Naive B cell (primary cell): ENCODE measurements around the gene CHST6. TPM values are rescaled to one million over a fixed set of nuclear protein-coding genes. Genes with fewer than 3 reads are reported as not detected.
A peak's percentile ranks its signal among the peaks of the same experiment; 100 is the strongest.
"Not testable (repeated sequence)": the region's sequence is repeated elsewhere in the genome, so short reads cannot be mapped to it uniquely, and the experiment has no call there.

Experiments
- ATAC-seq, 2 donors: fragments of 150-1000 bp; cut with Tn5 transposase; 2 replicates each; pipeline ENCODE4 v1.10.0; 2021; ENCODE audit warnings: low read depth in 2 of 2, mild to moderate bottlenecking in 2 of 2, moderate library complexity in 2 of 2
- DNase-seq: peaks from one replicate; pipeline ENCODE4 v3.0.0; 2022
- H3K27ac Mint-ChIP-seq, 6 donors: one replicate each; pipeline ENCODE4 v1.8.0; 2020 to 2022; ENCODE audit warnings: mild to moderate bottlenecking in 6 of 6, mixed read lengths in 6 of 6, moderate library complexity in 5 of 6, inconsistent platforms in 2 of 6
- H3K27me3 Mint-ChIP-seq, 3 donors: one replicate each; pipeline ENCODE4 v1.8.0; 2021 to 2022; ENCODE audit warnings: mixed read lengths in 3 of 3, mild to moderate bottlenecking in 1 of 3
- H3K36me3 Mint-ChIP-seq, 2 donors: one replicate each; pipeline ENCODE4 v1.8.0; 2020 to 2022; ENCODE audit warnings: mixed read lengths in 2 of 2, inconsistent platforms in 1 of 2, mild to moderate bottlenecking in 1 of 2
- H3K4me1 Mint-ChIP-seq, 3 donors: one replicate each; pipeline ENCODE4 v1.8.0; 2020 to 2022; ENCODE audit warnings: mixed read lengths in 3 of 3, inconsistent platforms in 1 of 3, mild to moderate bottlenecking in 1 of 3, moderate library complexity in 1 of 3
- H3K4me3 Mint-ChIP-seq, 8 donors: one replicate each; pipeline ENCODE4 v1.8.0; 2020 to 2022; ENCODE audit warnings: mild to moderate bottlenecking in 8 of 8, mixed read lengths in 8 of 8, moderate library complexity in 8 of 8, inconsistent platforms in 2 of 8
- H3K9me3 Mint-ChIP-seq, 7 donors: one replicate each; pipeline ENCODE4 v1.8.0; 2020 to 2022; ENCODE audit warnings: mixed read lengths in 7 of 7, mild to moderate bottlenecking in 5 of 7, inconsistent platforms in 2 of 7, moderate library complexity in 1 of 7
- polyA plus RNA-seq, 6 donors: library from polyadenylated mRNA; unstranded; fragments of 300-500 nt; fragmentation: Illumina TruSeq; gene quantifications; one replicate each; pipeline ENCODE4 v1.2.3, GENCODE V29; 2021; ENCODE audit warnings: low read depth in 6 of 6

The CHST6 gene
- polyA plus RNA-seq, 6 donors from 2014 or later: 0.15 to 0.17 TPM; not detected in 4

DNA sequence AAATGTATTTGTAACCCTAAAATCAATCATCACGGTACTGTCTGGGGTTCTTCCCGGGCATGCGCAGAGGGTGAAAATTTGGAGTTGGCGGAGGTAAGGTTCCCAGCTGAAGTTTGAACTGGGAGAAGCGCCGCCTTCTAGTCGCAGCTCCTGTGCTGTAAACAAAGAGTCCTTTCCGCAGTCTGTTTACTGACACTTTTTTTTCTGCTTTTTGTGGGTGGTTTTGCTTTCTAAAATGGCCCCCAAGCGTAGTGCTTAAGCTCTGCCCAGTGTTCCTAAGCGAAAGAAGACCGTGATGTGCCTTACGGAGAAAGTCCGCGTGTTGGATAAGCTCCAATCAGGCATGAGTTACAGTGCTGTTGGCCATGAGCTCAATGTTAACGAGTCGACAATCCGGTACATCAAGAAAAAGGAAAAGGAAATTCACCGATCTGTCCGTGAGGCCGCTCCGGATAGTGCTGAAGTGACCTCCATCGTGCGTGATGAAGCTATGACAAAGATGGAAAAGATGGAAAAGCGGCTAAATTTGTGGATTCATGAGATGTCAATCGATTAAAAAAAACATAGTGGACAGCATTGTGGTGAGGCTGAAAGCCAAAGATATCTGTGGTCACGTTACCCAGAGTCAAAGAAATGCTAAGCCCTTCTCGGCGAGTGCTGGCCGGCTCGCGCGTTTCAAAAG is 61.4 kb downstream of the CHST6 start:
- ATAC-seq (peak; percentile 63 to 65), DNase-seq (no peak)
- no peaks in the 10 kb centered on the region for H3K36me3 Mint-ChIP-seq
- no peaks in the 10 kb centered on the region for H3K9me3 Mint-ChIP-seq
- no peaks in the 10 kb centered on the region for H3K27me3 Mint-ChIP-seq
- H3K27ac Mint-ChIP-seq: peak overlapping the region; percentile 95 to 98 (median 97)
- peaks cover 15 to 33% (median 25%) of the 10 kb centered on the region in 3 donors for H3K4me1 Mint-ChIP-seq
- peak overlapping the region; percentile 91 to 96 (median 95) for H3K4me3 Mint-ChIP-seq

GRCh38 chr16:75432828-75433731 is 62.2 kb downstream of the CHST6 start, which contains the start of gene CFDP1:
TSS of gene CFDP1 (minus strand) at chr16:75433503. CDS start at chr16:75433352, 151 bp downstream.
- Mint-ChIP-seq H3K36me3 (no peaks in the 10 kb centered on the region), H3K9me3 (no peaks in the 10 kb centered on the region), H3K27ac (peak within 1 kb of the TSS; percentile 95 to 98 (median 97))

GRCh38 chr16:75429621-75430403 is 65.4 kb downstream of the CHST6 start:
- Mint-ChIP-seq H3K27ac (peak overlapping the region in 1 of 6 donors; percentile 47), H3K27me3 (no peaks in the 10 kb centered on the region), H3K9me3 (no peaks in the 10 kb centered on the region), H3K4me3 (peak overlapping the region in 3 of 8 donors; percentile 16 to 81 (median 33)), H3K36me3 (no peaks in the 10 kb centered on the region), H3K4me1 (peaks cover 18 to 45% (median 40%) of the 10 kb centered on the region in 3 donors)
- DNase-seq (no peak), ATAC-seq (no peak)

More at GRCh38 chr16:75432828-75433731, 62.2 kb downstream of the CHST6 start, which contains the start of gene CFDP1:
- peak; percentile 96 for DNase-seq
- Mint-ChIP-seq H3K4me3 (peak within 1 kb of the TSS; percentile 91 to 96 (median 95)), H3K27me3 (no peaks in the 10 kb centered on the region), H3K4me1 (peaks cover 18 to 40% (median 33%) of the 10 kb centered on the region in 3 donors)
- peak; percentile 88 to 89 for ATAC-seq

- not testable (repeated sequence) for H3K9me3 Mint-ChIP-seq, H3K27me3 Mint-ChIP-seq, DNase-seq, H3K36me3 Mint-ChIP-seq, H3K4me3 Mint-ChIP-seq, ATAC-seq
- peak overlapping the region in 2 of 6 donors; percentile 3 to 75 for H3K27ac Mint-ChIP-seq
- peaks cover 10 to 34% (median 32%) of the 10 kb centered on the region in 3 donors for H3K4me1 Mint-ChIP-seq
Observed at GRCh38 chr16:75426524-75426923, 68.7 kb downstream of the CHST6 start.

- not testable (repeated sequence) for H3K36me3 Mint-ChIP-seq, H3K4me3 Mint-ChIP-seq, H3K27me3 Mint-ChIP-seq, ATAC-seq, H3K9me3 Mint-ChIP-seq, DNase-seq
- Mint-ChIP-seq H3K27ac (peak overlapping the region in 1 of 6 donors; percentile 62), H3K4me1 (peaks cover 19 to 45% (median 33%) of the 10 kb centered on the region in 3 donors)
Observed at GRCh38 chr16:75424105-75424762, 71.0 kb downstream of the CHST6 start.

GRCh38 chr16:75423723-75424104 is 71.5 kb downstream of the CHST6 start:
- peak overlapping the region in 1 of 6 donors; percentile 62 for H3K27ac Mint-ChIP-seq
- no peak for ATAC-seq
- no peaks in the 10 kb centered on the region for H3K9me3 Mint-ChIP-seq
- H3K27me3 Mint-ChIP-seq: no peaks in the 10 kb centered on the region
- no peaks in the 10 kb centered on the region for H3K36me3 Mint-ChIP-seq
- H3K4me3 Mint-ChIP-seq: no peak overlapping the region
- DNase-seq: no peak
- H3K4me1 Mint-ChIP-seq: peaks cover 16 to 40% (median 31%) of the 10 kb centered on the region in 3 donors

Other genes starting within 250 kb of the CHST6 start
- not detected for gene BCAR1, start 243.8 kb downstream of the CHST6 start, polyA plus RNA-seq
- gene CFDP1, start 61.9 kb downstream of the CHST6 start, polyA plus RNA-seq: 10 to 100 TPM; 22.6 to 36.3 (median 31.6) TPM
- 10 to 100 TPM; 37.3 to 51.2 (median 44.6) TPM for gene TMEM170A, start 30.8 kb downstream of the CHST6 start, polyA plus RNA-seq
- gene CHST5, start 40.7 kb upstream of the CHST6 start, polyA plus RNA-seq: not detected
- 1 to 10 TPM in 3 of 6 donors, under 1 TPM in 2, not detected in 1; 0.21 to 1.4 (median 1.1) TPM for gene TMEM231, start 60.8 kb upstream of the CHST6 start, polyA plus RNA-seq
- gene GABARAPL2, start 70.9 kb upstream of the CHST6 start, polyA plus RNA-seq: 100 to 1,000 TPM; 251 to 332 (median 315) TPM
- gene ADAT1, start 127.8 kb upstream of the CHST6 start, polyA plus RNA-seq: 10 to 100 TPM; 27.4 to 49.7 (median 39.2) TPM
- gene KARS1, start 152.2 kb upstream of the CHST6 start, polyA plus RNA-seq: 100 to 1,000 TPM; 164 to 243 (median 184) TPM
- 100 to 1,000 TPM in 5 of 6 donors, 10 to 100 TPM in 1; 82.1 to 159 (median 128) TPM for gene TERF2IP, start 152.3 kb upstream of the CHST6 start, polyA plus RNA-seq
- gene CPHXL2, start 181.6 kb upstream of the CHST6 start, polyA plus RNA-seq: not detected
- under 1 TPM in 1 of 6 donors, not detected in 5; 0.34 TPM for gene DUXB, start 206.0 kb upstream of the CHST6 start, polyA plus RNA-seq
- not detected for gene CPHXL, start 231.0 kb upstream of the CHST6 start, polyA plus RNA-seq